Head of caudate nucleus (tissue), 42 donors: Measurements from ENCODE around the gene FPR3.
A peak's percentile ranks its signal among the peaks of the same experiment; 100 is the strongest.

Experiments used
- DNase-seq, 42 donors: peaks; one replicate each; pipeline versions ENCODE4 v3.0.0 to v3.0.0-alpha.2; 2020 to 2021; ENCODE audit warnings: mixed read lengths in 7 of 42
- intact Hi-C: fragments of 100-400 bp; cut with DNase I; formaldehyde crosslinking; loops from one replicate; pipeline ENCODE4 v1.15.0; 2022

The FPR3 gene

GRCh38 chr19:51830274-51830673, 35.3 kb downstream of the FPR3 start:
- peak in 1 of 42 donors; percentile 7 for DNase-seq
- intact Hi-C loops, result no loop called here

- intact Hi-C loops, result no loop called here
- DNase-seq, result no peak
These were observed 42.2 kb downstream of the FPR3 start for GRCh38 chr19:51837145-51837544.

GRCh38 chr19:51861870-51862622, 67.1 kb downstream of the FPR3 start:
- intact Hi-C loops, result no loop called here
- DNase-seq, result no peak

- DNase-seq, result no peak
- intact Hi-C loops, result no loop called here
These were observed 78.1 kb downstream of the FPR3 start for GRCh38 chr19:51873097-51873496.
